HL-60 (cell line): ENCODE measurements around the gene COPZ1.

ENCODE experiments used
- POLR2AphosphoS5 ChIP-seq: IDR thresholded peaks from 2 replicates; pipeline ENCODE4 v1.6.1; 2012; ENCODE audit warnings: low read depth
- TF ChIP-seq, protein P1 (sequence below): IDR thresholded peaks from one replicate; pipeline ENCODE4 v1.5.1; 2011; ENCODE audit warnings: low read length, control low read depth, inconsistent platforms; ENCODE audit not compliant: insufficient read depth

DNA sequence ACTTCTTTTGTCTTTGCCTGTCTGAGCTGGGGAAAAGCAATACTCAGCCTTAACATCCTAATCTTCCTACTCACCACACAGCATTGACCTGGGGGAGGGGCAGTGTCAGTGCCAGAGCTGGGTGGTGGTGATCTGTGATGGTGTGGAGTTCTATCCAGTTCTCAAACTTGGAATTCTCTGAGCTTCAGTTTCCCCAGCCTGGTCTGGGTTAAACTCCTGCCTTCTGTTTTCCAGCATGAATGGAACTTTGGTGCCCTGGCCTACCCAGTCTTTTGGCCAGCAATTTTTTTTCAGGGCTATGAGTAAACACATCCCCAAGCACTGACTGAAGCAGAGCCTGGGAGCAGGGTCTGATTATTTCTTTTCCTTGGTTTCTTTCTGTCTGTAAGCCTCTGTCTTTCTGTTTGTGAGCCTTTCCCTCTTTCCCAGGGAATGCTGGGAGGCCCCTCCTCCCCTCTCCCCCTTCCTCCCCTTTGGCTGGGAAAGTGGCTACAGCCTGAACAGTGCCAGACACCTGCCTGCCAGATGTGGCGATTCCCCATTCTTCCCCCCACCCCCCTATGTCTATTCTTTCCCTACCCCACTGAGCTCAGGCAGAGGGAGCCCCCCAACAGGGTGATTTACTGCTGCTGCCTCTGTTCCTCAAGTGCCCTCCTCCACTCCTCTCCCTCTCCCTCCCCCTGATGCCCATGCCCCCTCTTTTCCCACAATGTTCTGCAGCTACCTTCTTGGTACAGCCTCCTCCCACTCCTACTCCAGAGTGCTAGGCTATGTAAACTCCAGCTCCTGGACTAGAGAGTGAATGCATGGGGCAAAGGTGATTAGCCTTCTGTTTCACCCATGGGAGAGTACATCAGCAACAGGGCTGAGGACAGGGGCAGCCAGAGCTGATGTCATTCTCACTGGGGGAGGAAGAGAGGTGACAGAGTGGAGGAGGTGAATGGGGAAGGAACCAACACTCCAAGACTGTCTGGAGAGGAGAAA is 28.3 kb downstream of the COPZ1 start:
- no peak for TF ChIP-seq POLR2AphosphoS5
- TF ChIP-seq, protein P1, sequence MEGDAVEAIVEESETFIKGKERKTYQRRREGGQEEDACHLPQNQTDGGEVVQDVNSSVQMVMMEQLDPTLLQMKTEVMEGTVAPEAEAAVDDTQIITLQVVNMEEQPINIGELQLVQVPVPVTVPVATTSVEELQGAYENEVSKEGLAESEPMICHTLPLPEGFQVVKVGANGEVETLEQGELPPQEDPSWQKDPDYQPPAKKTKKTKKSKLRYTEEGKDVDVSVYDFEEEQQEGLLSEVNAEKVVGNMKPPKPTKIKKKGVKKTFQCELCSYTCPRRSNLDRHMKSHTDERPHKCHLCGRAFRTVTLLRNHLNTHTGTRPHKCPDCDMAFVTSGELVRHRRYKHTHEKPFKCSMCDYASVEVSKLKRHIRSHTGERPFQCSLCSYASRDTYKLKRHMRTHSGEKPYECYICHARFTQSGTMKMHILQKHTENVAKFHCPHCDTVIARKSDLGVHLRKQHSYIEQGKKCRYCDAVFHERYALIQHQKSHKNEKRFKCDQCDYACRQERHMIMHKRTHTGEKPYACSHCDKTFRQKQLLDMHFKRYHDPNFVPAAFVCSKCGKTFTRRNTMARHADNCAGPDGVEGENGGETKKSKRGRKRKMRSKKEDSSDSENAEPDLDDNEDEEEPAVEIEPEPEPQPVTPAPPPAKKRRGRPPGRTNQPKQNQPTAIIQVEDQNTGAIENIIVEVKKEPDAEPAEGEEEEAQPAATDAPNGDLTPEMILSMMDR = no peak
